ENCODE data around the gene LHFPL4.
A peak's percentile ranks its signal among the peaks of the same experiment; 100 is the strongest.
"Not testable (repeated sequence)": the region's sequence is repeated elsewhere in the genome, so short reads cannot be mapped to it uniquely, and the experiment has no call there.

The LHFPL4 gene

GRCh38 chr3:9549600-9549999 lies 4.0 kb downstream of the LHFPL4 start:
- no peak overlapping the region for H3K4me3 ChIP-seq (ENCODE audit: low read depth, low read length)
- DNase-seq (ENCODE audit: low read depth) = no peak

DNA sequence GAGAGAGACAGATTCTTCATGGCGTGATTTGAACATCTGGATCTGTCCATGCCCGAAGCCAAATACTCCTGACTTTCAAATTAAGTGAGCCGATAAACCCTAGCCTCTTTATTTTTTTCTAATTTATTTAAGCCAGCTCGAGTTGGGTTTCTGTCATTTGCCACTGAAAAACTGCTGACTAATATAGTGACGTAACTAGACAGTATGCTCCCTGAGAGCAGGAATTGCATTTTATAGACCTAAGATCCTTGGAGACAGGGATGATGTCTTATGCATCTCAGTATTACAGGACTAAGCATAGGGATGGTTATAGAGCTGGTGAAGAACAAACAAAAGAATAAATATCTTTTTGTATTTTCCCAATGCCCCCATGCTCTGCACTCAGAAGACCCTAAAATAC lies 4.6 kb downstream of the LHFPL4 start:
- DNase-seq (ENCODE audit: low read depth) = no peak
- H3K4me3 ChIP-seq (ENCODE audit: low read depth, low read length) = no peak overlapping the region

- no peak for DNase-seq (ENCODE audit: low read depth)
- no peak overlapping the region for H3K4me3 ChIP-seq (ENCODE audit: low read depth, low read length)
Observed at GRCh38 chr3:9542182-9542581, 11.4 kb downstream of the LHFPL4 start.

DNA sequence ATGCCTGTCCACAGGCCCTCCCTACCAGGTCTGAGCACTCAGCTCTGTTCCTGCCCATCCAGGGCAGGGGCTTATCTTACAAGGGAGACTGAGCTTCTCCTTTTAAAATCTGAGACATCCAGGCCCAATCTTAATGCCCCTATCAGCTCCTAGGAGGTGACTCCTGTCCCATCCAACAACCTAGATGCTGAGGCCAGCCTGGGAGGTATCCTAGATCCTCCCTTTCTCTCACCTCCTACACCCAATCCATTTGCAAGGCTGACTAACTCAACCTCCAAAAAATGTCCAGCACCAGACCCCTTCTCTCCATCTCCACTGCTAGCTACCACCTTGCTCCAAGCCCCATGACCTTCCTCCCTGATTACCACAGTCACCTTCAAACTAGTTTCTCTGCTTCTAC lies 17.4 kb downstream of the LHFPL4 start:
- DNase-seq (ENCODE audit: low read depth) = no peak
- H3K4me3 ChIP-seq (ENCODE audit: low read depth, low read length) = no peak overlapping the region

DNA sequence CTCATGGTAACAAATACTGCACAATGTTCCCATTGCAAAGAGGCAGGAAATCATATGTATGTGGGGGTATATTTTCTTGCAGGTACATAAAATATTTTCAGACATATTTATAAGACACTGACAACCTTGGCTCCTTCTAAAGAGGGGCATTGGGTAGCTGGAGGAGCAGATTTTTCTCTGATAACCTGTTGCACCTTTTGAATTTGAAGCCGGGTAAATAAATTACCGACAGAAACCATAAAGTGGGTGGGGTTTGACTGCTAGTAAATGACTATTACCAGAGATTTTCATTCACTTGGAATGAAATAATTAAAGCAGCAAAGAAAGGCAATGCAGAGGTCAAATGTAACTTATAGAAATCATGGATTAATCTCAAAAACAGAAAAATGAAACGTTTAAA lies 19.2 kb downstream of the LHFPL4 start:
- DNase-seq (ENCODE audit: low read depth) = no peak
- no peak overlapping the region for H3K4me3 ChIP-seq (ENCODE audit: low read depth, low read length)

GRCh38 chr3:9525078-9525477 lies 28.5 kb downstream of the LHFPL4 start:
- H3K4me3 ChIP-seq (ENCODE audit: low read depth, low read length) = no peak overlapping the region
- DNase-seq (ENCODE audit: low read depth) = no peak

DNA sequence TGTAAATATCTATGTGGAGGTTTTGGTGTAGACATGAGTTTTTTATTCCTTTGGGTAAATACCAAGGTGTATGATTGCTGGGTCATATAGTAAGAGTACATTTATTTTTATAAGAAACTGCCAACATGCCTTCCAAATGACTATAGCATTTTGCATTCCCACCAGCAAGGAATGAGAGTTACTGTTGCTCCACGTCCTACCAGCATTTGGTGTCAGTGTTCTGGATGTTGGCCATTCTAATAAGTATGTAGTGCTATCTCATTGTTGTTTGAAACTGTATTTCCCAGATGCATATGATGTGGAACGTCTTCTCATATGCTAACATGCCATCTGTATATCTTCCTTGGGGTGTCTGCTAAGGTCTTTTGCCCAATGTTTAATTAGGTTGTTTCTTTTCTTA lies 38.7 kb downstream of the LHFPL4 start:
- no peak overlapping the region for H3K4me3 ChIP-seq (ENCODE audit: low read depth, low read length)
- DNase-seq (ENCODE audit: low read depth) = no peak

- no peak overlapping the region for H3K4me3 ChIP-seq (ENCODE audit: low read depth, low read length)
Observed at GRCh38 chr3:9514306-9514705, 39.3 kb downstream of the LHFPL4 start.

GRCh38 chr3:9512456-9513045 lies 41.1 kb downstream of the LHFPL4 start:
- DNase-seq (ENCODE audit: low read depth) = no peak
- no peak overlapping the region for H3K4me3 ChIP-seq (ENCODE audit: low read depth, low read length)

More at GRCh38 chr3:9514306-9514705, 39.3 kb downstream of the LHFPL4 start:
- no peak for DNase-seq (ENCODE audit: low read depth)

GRCh38 chr3:9508781-9509180 lies 44.8 kb downstream of the LHFPL4 start:
- no peak overlapping the region for H3K4me3 ChIP-seq (ENCODE audit: low read depth, low read length)
- DNase-seq (ENCODE audit: low read depth) = no peak

GRCh38 chr3:9507586-9508578 lies 45.7 kb downstream of the LHFPL4 start:
- DNase-seq (ENCODE audit: low read depth) = no peak
- H3K4me3 ChIP-seq (ENCODE audit: low read depth, low read length) = no peak overlapping the region

DNA sequence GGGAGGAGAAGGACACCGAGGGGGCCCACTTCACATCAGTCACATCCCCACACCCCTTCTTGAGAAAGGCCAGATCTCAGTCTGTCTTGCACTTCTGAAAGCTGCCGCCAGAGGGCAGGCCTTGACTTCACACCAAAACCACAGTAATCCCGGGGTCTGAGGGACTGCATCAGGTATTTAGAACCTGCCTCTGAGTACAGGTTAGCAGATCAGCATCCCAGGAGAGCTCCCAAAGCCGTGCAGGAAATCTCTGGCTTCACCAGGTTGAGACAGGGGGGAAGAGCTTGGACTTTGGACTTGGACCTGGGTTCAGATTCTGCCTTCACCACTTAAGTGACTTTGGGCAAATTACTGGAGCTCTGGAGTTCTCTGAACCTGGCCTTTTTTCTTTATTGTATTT lies 50.3 kb downstream of the LHFPL4 start:
- DNase-seq (ENCODE audit: low read depth) = peak; percentile 16
- no peak overlapping the region for H3K4me3 ChIP-seq (ENCODE audit: low read depth, low read length)

DNA sequence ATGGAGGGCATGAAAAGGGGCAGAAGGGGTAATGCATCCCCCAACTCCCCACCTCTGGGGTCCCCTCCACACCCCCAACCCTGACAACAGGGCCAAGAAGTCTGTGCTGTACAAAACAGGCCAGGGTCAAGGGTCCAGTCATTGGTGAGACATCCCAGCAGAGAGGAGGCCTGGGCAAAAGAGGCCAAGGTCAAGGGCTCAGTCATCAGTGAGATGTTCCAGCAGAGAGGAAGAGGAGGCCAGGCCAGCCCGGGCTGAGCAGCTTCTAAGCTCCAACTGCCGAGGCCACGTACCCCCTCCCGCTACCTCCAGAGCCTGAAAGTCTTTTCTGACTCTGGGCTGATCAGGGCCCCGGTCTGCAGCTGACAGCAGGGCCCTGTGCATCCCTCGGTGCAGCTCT lies 52.4 kb downstream of the LHFPL4 start:
- H3K4me3 ChIP-seq (ENCODE audit: low read depth, low read length) = no peak overlapping the region
- DNase-seq (ENCODE audit: low read depth) = no peak

GRCh38 chr3:9500108-9501050 lies 53.2 kb downstream of the LHFPL4 start:
- peak; percentile 14 for DNase-seq (ENCODE audit: low read depth)
- peak overlapping the region; percentile 24 for H3K4me3 ChIP-seq (ENCODE audit: low read depth, low read length)

DNA sequence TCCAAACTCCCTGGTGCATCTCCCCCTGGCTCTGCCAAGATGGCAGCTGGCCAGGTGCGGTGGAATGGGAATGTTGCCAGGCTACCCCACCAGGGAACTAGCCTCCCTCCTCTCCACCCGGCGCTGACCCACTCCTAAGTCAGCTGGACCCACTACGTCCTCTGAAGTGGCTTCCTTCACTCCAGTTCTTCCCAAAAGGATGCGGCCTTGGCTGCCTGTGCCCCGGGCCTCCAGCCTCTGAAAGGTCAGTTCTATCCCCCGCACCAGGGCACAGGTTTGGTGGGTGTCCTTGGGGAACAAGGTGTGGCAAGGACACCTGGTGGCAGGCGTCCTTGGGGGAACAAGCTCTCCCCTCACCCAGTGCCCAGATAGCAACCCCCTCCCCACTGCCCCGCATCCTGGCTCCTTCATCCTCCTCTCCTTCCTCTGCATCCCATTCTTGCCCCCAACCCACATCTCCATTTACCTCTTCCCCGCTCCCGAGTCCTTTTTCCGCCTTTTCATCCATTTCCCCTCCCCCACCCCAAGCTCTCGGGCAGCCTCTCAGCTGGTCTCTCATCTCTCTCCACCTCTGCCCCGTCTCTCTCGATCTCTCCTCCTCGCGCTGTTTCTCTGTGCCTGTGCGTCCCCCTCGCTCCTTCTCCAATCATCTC lies 54.0 kb downstream of the LHFPL4 start:
- H3K4me3 ChIP-seq (ENCODE audit: low read depth, low read length) = peak overlapping the region; percentile 24
- DNase-seq (ENCODE audit: low read depth) = no peak

- no peak for DNase-seq (ENCODE audit: low read depth)
- H3K4me3 ChIP-seq (ENCODE audit: low read depth, low read length) = no peak overlapping the region
Observed at GRCh38 chr3:9498781-9499180, 54.8 kb downstream of the LHFPL4 start.

DNA sequence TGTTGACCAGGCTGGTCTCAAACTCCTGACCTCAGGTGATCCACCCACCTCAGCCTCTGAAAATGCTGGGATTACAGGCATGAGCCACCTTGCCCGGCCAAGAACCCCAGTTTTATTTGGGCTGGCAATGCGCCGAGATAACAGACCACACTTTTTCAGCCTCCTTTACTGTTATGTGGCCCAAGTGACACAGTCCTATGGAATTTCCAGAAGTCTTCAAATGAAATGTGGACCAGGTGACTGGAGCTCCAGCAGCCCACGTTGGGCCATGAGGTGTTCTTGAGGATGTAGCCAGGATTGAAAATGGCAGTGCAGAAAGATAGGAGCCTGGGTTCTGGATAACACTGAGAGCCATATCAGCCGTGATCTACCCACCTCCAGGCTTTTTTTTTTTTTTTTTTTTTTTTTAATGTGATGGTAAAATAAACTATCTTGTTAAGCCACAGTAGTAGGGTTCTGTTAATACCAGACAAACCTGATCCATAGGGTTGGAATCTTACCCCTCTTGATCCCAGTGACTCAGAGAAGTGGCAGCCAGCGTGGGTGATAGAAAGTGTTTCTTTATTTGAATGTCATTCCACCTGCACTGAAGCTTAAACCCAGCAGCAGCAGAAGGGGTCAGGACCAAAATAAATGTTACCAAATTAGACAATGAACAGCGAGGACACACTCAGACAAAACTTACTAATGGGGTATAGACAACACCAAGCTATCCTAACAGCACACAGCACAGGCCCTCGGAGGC lies 55.6 kb downstream of the LHFPL4 start:
- DNase-seq (ENCODE audit: low read depth) = no peak
- H3K4me3 ChIP-seq (ENCODE audit: low read depth, low read length) = no peak overlapping the region

DNA sequence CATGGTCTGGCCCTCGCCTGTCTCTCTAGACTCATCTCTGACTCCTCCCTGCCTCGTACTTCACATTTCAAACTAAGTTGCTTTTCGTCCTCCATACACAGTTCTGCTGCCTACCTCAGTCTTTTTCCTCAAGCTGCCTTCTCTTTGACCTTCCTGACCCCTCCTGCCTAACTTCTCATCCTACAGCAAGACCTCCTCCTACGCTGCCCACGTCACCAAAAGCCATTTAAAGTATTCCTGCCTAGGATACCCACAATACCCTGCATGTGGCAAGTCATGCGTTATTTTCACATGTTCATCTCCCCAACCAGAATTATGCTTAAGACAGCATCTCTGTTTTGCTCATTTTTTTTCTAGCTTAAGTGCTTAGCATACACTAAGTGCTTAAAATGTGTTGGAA lies 56.7 kb downstream of the LHFPL4 start:
- H3K4me3 ChIP-seq (ENCODE audit: low read depth, low read length) = no peak overlapping the region
- DNase-seq (ENCODE audit: low read depth) = no peak

- not testable (repeated sequence) for DNase-seq (ENCODE audit: low read depth); H3K4me3 ChIP-seq (ENCODE audit: low read depth, low read length)
Observed at GRCh38 chr3:9494036-9494435, 59.6 kb downstream of the LHFPL4 start.
